ENCODE measurements around the gene AGBL4.

- TF ChIP-seq REST (IDR thresholded peaks at IDR 0.05; ENCODE audit: insufficient read depth in 1 of 2, low read depth in 2 of 2, low read length in 2 of 2): no peak
- TF ChIP-seq POLR2AphosphoS5 (IDR thresholded peaks at IDR 0.05; ENCODE audit: low read depth, low read length): no peak
- no peak for TF ChIP-seq TAF1 (IDR thresholded peaks at IDR 0.05; ENCODE audit: borderline replicate concordance, insufficient read depth, low read length)
- no peak for TF ChIP-seq SIN3A (IDR thresholded peaks at IDR 0.05; ENCODE audit: borderline replicate concordance, insufficient read depth, low read length)
These were observed 823.0 kb downstream of the AGBL4 start for GRCh38 chr1:49200738-49201137.
